K562 (cell line): ENCODE data around the gene BRD3OS. TPM values are rescaled to one million over a fixed set of nuclear protein-coding genes. Genes with fewer than 3 reads are reported as not detected.

ENCODE experiments used
- ATAC-seq: fragments of 200-7000 bp; cut with Tn5 transposase; 3 replicates; pipeline ENCODE4 v1.9.1; 2020; ENCODE audit warnings: moderate library complexity
- BruUV-seq: library from RNA; stranded (reverse); fragments of 400-500 nt; replicated peaks from 2 replicates; lab custom pipeline; 2021; lab: Mats Ljungman, UMichigan
- CTCF ChIA-PET: fragments of 300-600 bp; formaldehyde crosslinking; extraction: SDS; loops from one replicate; lab custom pipeline; 2021; ENCODE audit warnings: low intra/inter-chr PET ratio; lab: Yijun Ruan, JAX
- POLR2A ChIA-PET: fragments of 300-600, 350-650 bp; sonication (Branson Sonifier 250); formaldehyde crosslinking; extraction: SDS; loops from one replicate; lab custom pipeline; 2021; ENCODE audit warnings: antibody characterized with exemption, inconsistent platforms; lab: Yijun Ruan, JAX
- DNase-seq, 4 experiments: peaks; one replicate each; pipeline versions ENCODE4 v3.0.0 to v3.0.0-alpha.2; 2011 to 2018; ENCODE audit warnings: low spot score in 3 of 4, mixed read lengths in 3 of 4; ENCODE audit errors: extremely low read depth in 1 of 4
- FAIRE-seq: peaks from 2 replicates; lab custom pipeline; 2011; peaks lifted over from hg19 to GRCh38; lab: Jason Lieb, UNC
- H2AFZ ChIP-seq: 2 replicates; pipeline ENCODE4 v1.6.0; 2011; ENCODE audit warnings: low read depth, low read length, control low read depth, inconsistent platforms
- H3K27ac ChIP-seq: fragments of 200-600 bp; 3 replicates; pipeline ENCODE4 v1.8.0; 2011; ENCODE audit warnings: low read depth, mild to moderate bottlenecking, control low read depth, inconsistent platforms, low read length, moderate library complexity, mixed read lengths; ENCODE audit errors: extremely low read depth
- H3K27me3 ChIP-seq, 2 experiments: fragments of 300-600 bp in 1 of 2; 2 replicates in 1 of 2; 3 replicates in 1 of 2; pipeline versions ENCODE4 v1.6.0 to v1.8.0; 2011; ENCODE audit warnings: inconsistent platforms in 2 of 2, low read length in 2 of 2, mild to moderate bottlenecking in 1 of 2, mixed read lengths in 1 of 2, moderate library complexity in 1 of 2; ENCODE audit not compliant: control insufficient read depth in 2 of 2, insufficient read depth in 2 of 2
- H3K36me3 ChIP-seq: fragments of 300-600 bp; 3 replicates; pipeline ENCODE4 v1.8.0; 2011; ENCODE audit warnings: mild to moderate bottlenecking, low read length, inconsistent platforms; ENCODE audit not compliant: control insufficient read depth, insufficient read depth
- H3K4me1 ChIP-seq, 2 experiments: fragments of 200-600 bp in 1 of 2; replicated peaks in 1 of 2; 2 replicates in 1 of 2; 3 replicates in 1 of 2; pipeline versions ENCODE4 v1.5.1 to v1.8.0; 2011; ENCODE audit warnings: inconsistent platforms in 2 of 2, low read length in 2 of 2, mild to moderate bottlenecking in 1 of 2, mixed read lengths in 1 of 2, moderate library complexity in 1 of 2; ENCODE audit not compliant: control insufficient read depth in 2 of 2, insufficient read depth in 2 of 2
- H3K4me2 ChIP-seq: 2 replicates; pipeline ENCODE4 v1.6.1; 2011; ENCODE audit warnings: low read length, control low read depth, inconsistent platforms, mixed read lengths; ENCODE audit not compliant: insufficient read depth
- H3K4me3 ChIP-seq: fragments of 200-600 bp; sonication (generic), shearing (Covaris generic); 2 replicates; pipeline ENCODE4 v1.5.1; 2016; ENCODE audit warnings: control low read depth, inconsistent platforms
- H3K79me2 ChIP-seq: fragments of 200-600 bp; 3 replicates; pipeline ENCODE4 v1.8.0; 2011; ENCODE audit warnings: low read length, inconsistent platforms; ENCODE audit not compliant: control insufficient read depth, insufficient read depth
- H3K9ac ChIP-seq, 2 experiments: 2 replicates each; pipeline versions ENCODE4 v1.6.0 to v1.6.1; 2011; ENCODE audit warnings: low read depth in 2 of 2, low read length in 2 of 2, control low read depth in 1 of 2, inconsistent platforms in 1 of 2, mild to moderate bottlenecking in 1 of 2, mixed read lengths in 1 of 2; ENCODE audit not compliant: insufficient read depth in 1 of 2
- H3K9me1 ChIP-seq: one replicate; pipeline ENCODE4 v1.6.0; 2011; ENCODE audit warnings: inconsistent platforms, mild to moderate bottlenecking, low read length, moderate library complexity; ENCODE audit not compliant: control insufficient read depth, insufficient read depth
- H3K9me3 ChIP-seq: replicated peaks from 2 replicates; pipeline ENCODE4 v1.5.1; 2011; ENCODE audit warnings: low read depth, low read length, inconsistent platforms; ENCODE audit not compliant: control insufficient read depth, insufficient read depth
- H4K20me1 ChIP-seq: replicated peaks from 2 replicates; pipeline ENCODE4 v1.6.1; 2011; ENCODE audit warnings: low read length, inconsistent platforms, mixed read lengths; ENCODE audit not compliant: control insufficient read depth, insufficient read depth
- FOXK2 ChIP-seq, 2 experiments: fragments of 450-650 bp; IDR thresholded peaks in 1 of 2; conservative IDR thresholded peaks in 1 of 2; 2 replicates each; pipeline ENCODE4 v1.6.1; 2016; ENCODE audit warnings: low read depth in 2 of 2, mild to moderate bottlenecking in 1 of 2
- GABPA ChIP-seq: fragments of 200-800 bp; sonication (Bioruptor generic); conservative IDR thresholded peaks from 2 replicates; pipeline ENCODE4 v1.6.1; 2016; ENCODE audit warnings: low read depth, missing genetic modification characterization, missing compliant biosample characterization
- NFIX ChIP-seq: fragments of 250-450 bp; sonication (Bioruptor Pico); IDR thresholded peaks from 2 replicates; pipeline ENCODE4 v1.4.0; 2020; ENCODE audit warnings: low read depth, mild to moderate bottlenecking, moderate library complexity
- PHF8 ChIP-seq: fragments of 200-600 bp; sonication (generic); IDR thresholded peaks from 2 replicates; pipeline ENCODE4 v1.6.1; 2012; ENCODE audit warnings: mixed run types, mild to moderate bottlenecking, inconsistent platforms, low read length, moderate library complexity, borderline replicate concordance
- ZNF143 ChIP-seq: sonication (generic); formaldehyde crosslinking; IDR thresholded peaks from 2 replicates; pipeline ENCODE4 v1.9.0; 2022; ENCODE audit warnings: mild to moderate bottlenecking, missing genetic modification reagents
- WGBS: fragments of 100-300 bp; shearing (Covaris generic); methylation state at CpG from one replicate; pipeline ENCODE4 v1.1.6; 2016; ENCODE audit warnings: low coverage, mixed read lengths; ENCODE audit not compliant: insufficient coverage; ENCODE audit errors: missing lambda C conversion rate; 5-methylcytosine and 5-hydroxymethylcytosine counted together
- in situ Hi-C: fragments of 300-500 bp; cut with MboI; formaldehyde crosslinking; loops from 4 replicates; pipeline ENCODE4 v1.15.0; 2018; ENCODE audit warnings: inconsistent platforms, mixed read lengths
- intact Hi-C: fragments of 100-400 bp; cut with micrococcal nuclease; formaldehyde crosslinking; loops from 2 replicates; pipeline ENCODE4 v1.14.2; 2022
- polyA plus RNA-seq, 8 experiments: library from polyadenylated mRNA; depleted of rRNA in 4 of 8; stranded (reverse) in 5 of 8; unstranded in 3 of 8; fragments of >200 nt; fragmentation: Nextera tagmentation in 2 of 8; fragmentation: Illumina TruSeq in 1 of 8; extraction: Ambion mirVana in 2 of 8; extraction: Trizol in 1 of 8; gene quantifications; 2 replicates each; pipeline versions ENCODE4 v1.2.1 to v1.2.3, GENCODE V29; 2011 to 2014; ENCODE audit warnings: inconsistent platforms in 1 of 8, missing spikeins in 1 of 8
- total RNA-seq, 7 experiments: library from RNA; depleted of rRNA in 6 of 7; stranded (reverse); fragments of >200 nt in 6 of 7; fragmentation: Illumina TruSeq in 2 of 7; extraction: Trizol in 2 of 7; gene quantifications; 2 replicates each; pipeline versions ENCODE4 v1.2.1 to v1.2.3, GENCODE V29; 2011 to 2021; ENCODE audit warnings: low replicate concordance in 1 of 7
- TF ChIP-seq, protein P1 (sequence below): conservative IDR thresholded peaks from 2 replicates; pipeline ENCODE4 v1.6.1; 2011; ENCODE audit warnings: low read depth, mild to moderate bottlenecking, low read length; ENCODE audit not compliant: control insufficient read depth
- TF ChIP-seq, protein P2 (sequence below): fragments of 450-650 bp; IDR thresholded peaks from 2 replicates; pipeline ENCODE4 v1.6.1; 2018; ENCODE audit not compliant: partially characterized antibody
- TF ChIP-seq, protein P3 (sequence below), 2 experiments: IDR thresholded peaks in 1 of 2; conservative IDR thresholded peaks in 1 of 2; 2 replicates each; pipeline ENCODE4 v1.6.1; 2016; ENCODE audit warnings: low read depth in 2 of 2, mild to moderate bottlenecking in 1 of 2, missing compliant biosample characterization in 1 of 2, missing genetic modification characterization in 1 of 2, moderate library complexity in 1 of 2

BRD3OS gene
- total and polyA plus RNA-seq, 9 of the 15 experiments (the other 6 are each of a cell fraction or from before 2014, with no cell fraction given) = 1.1 to 8.7 (median 5.9) TPM

- peak; percentile 57; the same call in 1 of the 2 replicates for TF ChIP-seq PHF8
- TF ChIP-seq NFIX = no peak
- peak; percentile 74 for TF ChIP-seq ZNF143 (CRISPR knock-in tag)
- 0 out of 2 replicates have a peak, but pooled peaks have one; percentile 35 for TF ChIP-seq GABPA (tag)
These were observed 42.8 kb downstream of the BRD3OS start, which contains the start of gene BRD3 (continued) for GRCh38 chr9:134067904-134068743.

- no peaks in the 10 kb centered on the region for H3K36me3 ChIP-seq
- in situ Hi-C loops = no loop called here
- intact Hi-C loops = no loop called here
- ChIA-PET CTCF (no interaction called here), POLR2A (no interaction called here)
- H3K9me1 ChIP-seq = no peaks in the 10 kb centered on the region
- ATAC-seq (peak; percentile 11), DNase-seq (no peak), FAIRE-seq (no peak)
- peak overlapping the region; percentile 75 to 90; a peak in 3 of 4 replicates for H3K9ac ChIP-seq
- H3K9me3 ChIP-seq = no peaks in the 10 kb centered on the region
- peaks cover 10 to 26% of the 10 kb centered on the region in 2 experiments; a peak in 4 of 5 replicates for H3K4me1 ChIP-seq
- H4K20me1 ChIP-seq = 0 out of 2 replicates have a peak, but pooled peaks cover 3% of the 10 kb centered on the region
- H3K4me3 ChIP-seq = peak overlapping the region; percentile 92
- no peak overlapping the region for H3K27ac ChIP-seq
- WGBS = under 1% methylated on average over 31 of the region's 31 CpGs
- H3K27me3 ChIP-seq = peaks cover 32 to 47% of the 10 kb centered on the region in 2 experiments
- H3K79me2 ChIP-seq = peaks cover 33% of the 10 kb centered on the region
- H3K4me2 ChIP-seq = peak overlapping the region; percentile 83
- no TSS peak for BruUV-seq
- H2AFZ ChIP-seq = peak overlapping the region; percentile 97
- TF ChIP-seq, protein P1, sequence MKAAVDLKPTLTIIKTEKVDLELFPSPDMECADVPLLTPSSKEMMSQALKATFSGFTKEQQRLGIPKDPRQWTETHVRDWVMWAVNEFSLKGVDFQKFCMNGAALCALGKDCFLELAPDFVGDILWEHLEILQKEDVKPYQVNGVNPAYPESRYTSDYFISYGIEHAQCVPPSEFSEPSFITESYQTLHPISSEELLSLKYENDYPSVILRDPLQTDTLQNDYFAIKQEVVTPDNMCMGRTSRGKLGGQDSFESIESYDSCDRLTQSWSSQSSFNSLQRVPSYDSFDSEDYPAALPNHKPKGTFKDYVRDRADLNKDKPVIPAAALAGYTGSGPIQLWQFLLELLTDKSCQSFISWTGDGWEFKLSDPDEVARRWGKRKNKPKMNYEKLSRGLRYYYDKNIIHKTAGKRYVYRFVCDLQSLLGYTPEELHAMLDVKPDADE = peak; percentile 16; the same call in 1 of the 2 replicates
- peak; percentile 25 to 36; a peak in 1 of 4 replicates for TF ChIP-seq FOXK2 (conservative IDR thresholded peaks at IDR 0.05 in 1 of 2, IDR thresholded peaks at IDR 0.05 in 1 of 2; ENCODE audit: low read depth in 2 of 2)
- TF ChIP-seq, protein P2, sequence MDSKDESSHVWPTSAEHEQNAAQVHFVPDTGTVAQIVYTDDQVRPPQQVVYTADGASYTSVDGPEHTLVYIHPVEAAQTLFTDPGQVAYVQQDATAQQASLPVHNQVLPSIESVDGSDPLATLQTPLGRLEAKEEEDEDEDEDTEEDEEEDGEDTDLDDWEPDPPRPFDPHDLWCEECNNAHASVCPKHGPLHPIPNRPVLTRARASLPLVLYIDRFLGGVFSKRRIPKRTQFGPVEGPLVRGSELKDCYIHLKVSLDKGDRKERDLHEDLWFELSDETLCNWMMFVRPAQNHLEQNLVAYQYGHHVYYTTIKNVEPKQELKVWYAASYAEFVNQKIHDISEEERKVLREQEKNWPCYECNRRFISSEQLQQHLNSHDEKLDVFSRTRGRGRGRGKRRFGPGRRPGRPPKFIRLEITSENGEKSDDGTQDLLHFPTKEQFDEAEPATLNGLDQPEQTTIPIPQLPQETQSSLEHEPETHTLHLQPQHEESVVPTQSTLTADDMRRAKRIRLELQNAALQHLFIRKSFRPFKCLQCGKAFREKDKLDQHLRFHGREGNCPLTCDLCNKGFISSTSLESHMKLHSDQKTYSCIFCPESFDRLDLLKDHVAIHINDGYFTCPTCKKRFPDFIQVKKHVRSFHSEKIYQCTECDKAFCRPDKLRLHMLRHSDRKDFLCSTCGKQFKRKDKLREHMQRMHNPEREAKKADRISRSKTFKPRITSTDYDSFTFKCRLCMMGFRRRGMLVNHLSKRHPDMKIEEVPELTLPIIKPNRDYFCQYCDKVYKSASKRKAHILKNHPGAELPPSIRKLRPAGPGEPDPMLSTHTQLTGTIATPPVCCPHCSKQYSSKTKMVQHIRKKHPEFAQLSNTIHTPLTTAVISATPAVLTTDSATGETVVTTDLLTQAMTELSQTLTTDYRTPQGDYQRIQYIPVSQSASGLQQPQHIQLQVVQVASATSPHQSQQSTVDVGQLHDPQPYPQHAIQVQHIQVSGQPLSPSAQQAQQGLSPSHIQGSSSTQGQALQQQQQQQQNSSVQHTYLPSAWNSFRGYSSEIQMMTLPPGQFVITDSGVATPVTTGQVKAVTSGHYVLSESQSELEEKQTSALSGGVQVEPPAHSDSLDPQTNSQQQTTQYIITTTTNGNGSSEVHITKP = peak; percentile 79
- TF ChIP-seq, protein P3, sequence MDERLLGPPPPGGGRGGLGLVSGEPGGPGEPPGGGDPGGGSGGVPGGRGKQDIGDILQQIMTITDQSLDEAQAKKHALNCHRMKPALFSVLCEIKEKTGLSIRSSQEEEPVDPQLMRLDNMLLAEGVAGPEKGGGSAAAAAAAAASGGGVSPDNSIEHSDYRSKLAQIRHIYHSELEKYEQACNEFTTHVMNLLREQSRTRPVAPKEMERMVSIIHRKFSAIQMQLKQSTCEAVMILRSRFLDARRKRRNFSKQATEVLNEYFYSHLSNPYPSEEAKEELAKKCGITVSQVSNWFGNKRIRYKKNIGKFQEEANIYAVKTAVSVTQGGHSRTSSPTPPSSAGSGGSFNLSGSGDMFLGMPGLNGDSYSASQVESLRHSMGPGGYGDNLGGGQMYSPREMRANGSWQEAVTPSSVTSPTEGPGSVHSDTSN (CRISPR knock-in tag; IDR thresholded peaks at IDR 0.05; ENCODE audit: low read depth) = no peak
- TF ChIP-seq, protein P3 (tag; conservative IDR thresholded peaks at IDR 0.05; ENCODE audit: low read depth) = peak; percentile 82
These were observed 43.6 kb downstream of the BRD3OS start for GRCh38 chr9:134068744-134069479.
